Upper lobe of left lung (tissue), 6 donors: ENCODE measurements around the gene MED13. TPM values are rescaled to one million over a fixed set of nuclear protein-coding genes. Genes with fewer than 3 reads are reported as not detected.
A peak's percentile ranks its signal among the peaks of the same experiment; 100 is the strongest.

Source experiments
- ATAC-seq, 2 donors: fragments of 200-7000 bp; cut with Tn5 transposase; one replicate each; pipeline ENCODE4 v1.9.1; 2022; ENCODE audit warnings: mild to moderate bottlenecking in 2 of 2, moderate library complexity in 2 of 2; ENCODE audit not compliant: low FRiP score in 2 of 2
- DNase-seq, 2 donors: peaks; one replicate each; pipeline ENCODE4 v3.0.0-alpha.2; 2019 to 2020
- H3K27ac ChIP-seq, 4 donors: fragments of 200-600 bp; sonication (generic); one replicate each; pipeline ENCODE4 v1.5.1; 2016 to 2019
- H3K27me3 ChIP-seq, 4 donors: fragments of 200-600 bp; sonication (generic); one replicate each; pipeline ENCODE4 v1.5.1; 2017 to 2019
- H3K36me3 ChIP-seq, 4 donors: fragments of 200-600 bp; sonication (generic); one replicate each; pipeline ENCODE4 v1.5.1; 2016 to 2019
- H3K4me1 ChIP-seq, 4 donors: fragments of 200-600 bp; sonication (generic); one replicate each; pipeline ENCODE4 v1.5.1; 2018 to 2019
- H3K4me3 ChIP-seq, 4 donors: fragments of 200-600 bp; sonication (generic); one replicate each; pipeline ENCODE4 v1.5.1; 2017 to 2019; ENCODE audit warnings: mild to moderate bottlenecking in 2 of 4, moderate library complexity in 1 of 4
- H3K9me3 ChIP-seq, 4 donors: fragments of 200-600 bp; sonication (generic); one replicate each; pipeline ENCODE4 v1.5.1; 2018 to 2019
- EP300 ChIP-seq, 4 donors: sonication (generic); formaldehyde crosslinking; IDR thresholded peaks; one replicate each; pipeline ENCODE4 v1.5.1; 2017; ENCODE audit warnings: antibody characterized with exemption in 4 of 4, control low read depth in 2 of 4
- POLR2A ChIP-seq, 4 donors: fragments of 450-650 bp; IDR thresholded peaks; one replicate each; pipeline ENCODE4 v1.5.1; 2016 to 2017; ENCODE audit warnings: antibody characterized with exemption in 4 of 4, mild to moderate bottlenecking in 2 of 4
- POLR2AphosphoS5 ChIP-seq, 2 donors: sonication (generic); formaldehyde crosslinking; IDR thresholded peaks; one replicate each; pipeline ENCODE4 v1.5.1; 2017; ENCODE audit warnings: antibody characterized with exemption in 2 of 2
- WGBS, 2 donors: methylation state at CpG; one replicate each; pipeline ENCODE4 v1.1.5; 2017 to 2018; 5-methylcytosine and 5-hydroxymethylcytosine counted together
- total RNA-seq, 6 donors: library from RNA; depleted of rRNA in 4 of 6; stranded (reverse); fragments of >200 nt in 4 of 6; gene quantifications; one replicate each; pipeline versions ENCODE4 v1.1.0 to v1.2.1, GENCODE V29; 2016 to 2021
- TF ChIP-seq, protein P1 (sequence below), 6 experiments: fragments of 450-650 bp in 4 of 6; fragments of 200-600 bp in 2 of 6; sonication (generic) in 2 of 6; IDR thresholded peaks; one replicate each; pipeline ENCODE4 v1.5.1; 2016 to 2019; ENCODE audit warnings: antibody characterized with exemption in 6 of 6
- donor health status: DM: no; HTN: no; CAD: no; lungs with moderate emphysema.
- donor health status: DM: no; HTN: yes; CAD: no; lungs with severe emphysema.

The MED13 gene
- total RNA-seq, 6 donors from 2014 or later = 52.7 to 109 (median 71.3) TPM

DNA sequence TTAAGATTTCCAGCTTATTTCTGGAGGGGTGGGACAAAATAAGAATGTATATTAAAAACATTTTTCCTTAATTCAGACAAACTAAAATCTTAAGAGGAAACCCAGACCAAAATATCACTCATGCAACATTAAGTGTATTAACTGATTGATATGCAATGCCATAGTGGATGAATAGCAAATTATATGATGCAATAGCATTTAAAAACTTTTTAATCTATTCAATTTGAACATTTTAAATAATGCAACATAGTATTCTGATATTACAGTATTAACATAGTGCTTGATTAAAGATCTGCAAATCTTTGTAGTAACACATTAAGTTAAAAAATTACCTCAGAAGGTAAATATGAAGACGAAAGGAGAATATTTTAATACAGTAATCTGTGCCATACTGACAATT lies 122.0 kb downstream of the MED13 start:
- H3K4me3 ChIP-seq = no peak overlapping the region
- no peaks in the 10 kb centered on the region for H3K9me3 ChIP-seq
- peaks cover 9 to 68% (median 24%) of the 10 kb centered on the region in 4 donors for H3K36me3 ChIP-seq
- no peak overlapping the region for H3K27ac ChIP-seq
- no peak for TF ChIP-seq EP300 (IDR thresholded peaks at IDR 0.05)
- no peak for TF ChIP-seq POLR2AphosphoS5 (IDR thresholded peaks at IDR 0.05)
- TF ChIP-seq POLR2A (IDR thresholded peaks at IDR 0.05) = no peak
- TF ChIP-seq, protein P1, sequence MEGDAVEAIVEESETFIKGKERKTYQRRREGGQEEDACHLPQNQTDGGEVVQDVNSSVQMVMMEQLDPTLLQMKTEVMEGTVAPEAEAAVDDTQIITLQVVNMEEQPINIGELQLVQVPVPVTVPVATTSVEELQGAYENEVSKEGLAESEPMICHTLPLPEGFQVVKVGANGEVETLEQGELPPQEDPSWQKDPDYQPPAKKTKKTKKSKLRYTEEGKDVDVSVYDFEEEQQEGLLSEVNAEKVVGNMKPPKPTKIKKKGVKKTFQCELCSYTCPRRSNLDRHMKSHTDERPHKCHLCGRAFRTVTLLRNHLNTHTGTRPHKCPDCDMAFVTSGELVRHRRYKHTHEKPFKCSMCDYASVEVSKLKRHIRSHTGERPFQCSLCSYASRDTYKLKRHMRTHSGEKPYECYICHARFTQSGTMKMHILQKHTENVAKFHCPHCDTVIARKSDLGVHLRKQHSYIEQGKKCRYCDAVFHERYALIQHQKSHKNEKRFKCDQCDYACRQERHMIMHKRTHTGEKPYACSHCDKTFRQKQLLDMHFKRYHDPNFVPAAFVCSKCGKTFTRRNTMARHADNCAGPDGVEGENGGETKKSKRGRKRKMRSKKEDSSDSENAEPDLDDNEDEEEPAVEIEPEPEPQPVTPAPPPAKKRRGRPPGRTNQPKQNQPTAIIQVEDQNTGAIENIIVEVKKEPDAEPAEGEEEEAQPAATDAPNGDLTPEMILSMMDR (IDR thresholded peaks at IDR 0.05) = no peak
- no peaks in the 10 kb centered on the region for H3K4me1 ChIP-seq
- DNase-seq (no peak), ATAC-seq (no peak)
- no peaks in the 10 kb centered on the region for H3K27me3 ChIP-seq
- 93 to 95% methylated on average over 1 of the region's 1 CpG for WGBS, 2 donors

DNA sequence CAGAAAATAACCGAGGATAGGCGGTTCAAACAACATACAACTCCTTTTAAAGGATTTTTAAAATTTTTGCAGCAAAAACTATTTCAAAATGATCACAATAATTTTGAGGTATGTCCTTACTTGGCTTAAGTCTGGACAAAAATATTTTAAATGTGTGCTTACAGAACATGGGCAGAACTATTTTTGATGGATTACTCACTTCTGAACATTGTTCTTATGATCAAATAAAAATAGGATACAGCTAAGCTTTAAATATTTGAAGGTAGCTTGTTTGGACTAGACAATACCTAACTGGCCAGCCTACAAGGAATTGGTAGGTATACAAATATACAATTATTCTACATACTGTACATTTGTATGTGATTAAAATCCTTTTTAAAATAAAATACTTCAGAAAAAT lies 123.0 kb downstream of the MED13 start:
- Histone ChIP-seq H3K27me3 (no peaks in the 10 kb centered on the region), H3K4me1 (no peaks in the 10 kb centered on the region), H3K4me3 (no peak overlapping the region), H3K9me3 (no peaks in the 10 kb centered on the region), H3K27ac (no peak overlapping the region), H3K36me3 (peaks cover 9 to 58% (median 16%) of the 10 kb centered on the region in 4 donors)
- TF ChIP-seq POLR2AphosphoS5 (IDR thresholded peaks at IDR 0.05) = no peak
- TF ChIP-seq EP300 (IDR thresholded peaks at IDR 0.05) = no peak
- no peak for TF ChIP-seq POLR2A (IDR thresholded peaks at IDR 0.05)
- TF ChIP-seq, protein P1 (IDR thresholded peaks at IDR 0.05) = no peak
- DNase-seq (no peak), ATAC-seq (no peak)
- 90 to 93% methylated on average over 2 of the region's 2 CpGs for WGBS, 2 donors

DNA sequence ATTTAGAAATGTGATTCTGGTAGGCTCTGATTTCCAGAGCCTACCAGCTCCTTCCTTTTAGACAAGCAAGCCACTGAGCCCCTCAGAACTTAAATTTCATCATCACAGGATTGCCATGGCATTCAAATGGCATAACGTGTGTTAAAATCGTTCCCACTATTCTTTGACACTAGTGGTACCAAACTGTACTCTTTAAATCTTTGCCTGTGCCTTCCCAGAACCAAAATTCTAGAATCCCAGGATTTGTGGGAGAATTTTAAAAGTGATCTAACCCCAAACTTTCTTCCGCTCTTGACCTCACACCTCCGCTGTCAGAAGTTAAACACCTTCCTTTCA lies 137.0 kb downstream of the MED13 start:
- ATAC-seq = no peak
- 45 to 51% methylated on average over 4 of the region's 4 CpGs for WGBS, 2 donors
- peak overlapping the region; percentile 78 to 91 (median 88) for H3K27ac ChIP-seq

DNA sequence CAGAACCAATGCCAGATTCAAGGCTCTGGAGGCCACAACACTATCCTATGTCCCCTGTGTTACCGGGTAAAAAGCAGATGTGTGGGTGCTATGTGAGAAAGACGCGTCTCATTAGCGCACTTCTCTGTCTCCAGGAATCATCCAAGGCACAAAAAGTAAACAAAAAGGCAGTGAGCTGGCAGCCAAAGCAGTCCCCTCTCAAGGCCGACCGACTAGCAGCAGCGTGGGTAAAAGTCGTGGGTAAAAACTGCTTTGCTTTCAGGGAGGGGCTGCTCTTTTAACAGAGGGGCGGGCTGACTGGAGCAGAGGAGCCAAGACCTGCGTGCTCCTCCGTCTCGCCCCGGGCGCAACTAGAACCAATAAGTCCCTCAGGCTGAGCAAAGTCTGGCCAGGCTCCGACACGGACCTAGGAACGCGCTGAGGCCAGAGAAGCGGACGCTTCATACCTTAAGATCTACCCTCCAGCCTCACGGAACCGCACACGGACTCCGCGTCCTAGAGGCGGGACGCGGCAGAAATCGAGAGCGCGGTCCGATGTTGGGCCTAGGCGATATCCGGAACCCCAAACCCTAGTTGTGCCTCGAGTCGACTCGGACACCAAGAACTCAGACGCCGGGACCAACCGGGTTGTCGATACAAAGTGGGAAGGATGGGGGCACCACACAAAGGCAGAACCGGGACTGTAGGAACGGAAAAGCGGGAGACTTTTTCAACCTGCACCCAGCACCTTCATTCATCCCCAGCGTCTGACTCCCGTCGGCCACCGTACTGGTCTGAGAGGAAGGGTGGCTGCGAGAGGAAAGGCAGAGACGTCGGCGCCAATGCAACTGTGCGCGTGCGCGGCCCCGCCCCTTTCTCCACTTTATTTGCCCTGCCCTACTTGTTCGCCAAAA lies 137.6 kb downstream of the MED13 start, which contains the start of gene INTS2:
Gene INTS2 (minus strand): TSS at position 775 of the 893 bp plus-strand sequence. CDS start 1,338 bp downstream, outside the sequence.
- Histone ChIP-seq H3K9me3 (no peaks in the 10 kb centered on the region), H3K4me3 (peak within 1 kb of the TSS; percentile 64 to 88 (median 78)), H3K27ac (peak within 1 kb of the TSS; percentile 78 to 91 (median 88)), H3K4me1 (peaks cover 9 to 22% (median 12%) of the 10 kb centered on the region in 4 donors), H3K36me3 (peaks cover 0 to 14% (median 2%) of the 10 kb centered on the region in 4 donors), H3K27me3 (no peaks in the 10 kb centered on the region)
- 0 to 1% methylated on average over 38 to 57 of the region's 58 CpGs for WGBS, 2 donors
- DNase-seq = peak; percentile 94 to 100
- peak; percentile 98 to 99 for ATAC-seq
- TF ChIP-seq POLR2AphosphoS5 (IDR thresholded peaks at IDR 0.05) (peak; percentile 89 to 95), EP300 (IDR thresholded peaks at IDR 0.05) (no peak), POLR2A (IDR thresholded peaks at IDR 0.05) (peak in 3 of 4 donors; percentile 43 to 85 (median 57))
- TF ChIP-seq, protein P1 (IDR thresholded peaks at IDR 0.05) = no peak

More for the DNA sequence above, 137.0 kb downstream of the MED13 start:
- Histone ChIP-seq H3K36me3 (peaks cover 0 to 14% (median 2%) of the 10 kb centered on the region in 4 donors), H3K27me3 (no peaks in the 10 kb centered on the region), H3K9me3 (no peaks in the 10 kb centered on the region), H3K4me1 (peaks cover 9 to 22% (median 12%) of the 10 kb centered on the region in 4 donors), H3K4me3 (peak overlapping the region in 3 of 4 donors; percentile 64 to 88 (median 75))
- no peak for DNase-seq
- TF ChIP-seq POLR2AphosphoS5 (IDR thresholded peaks at IDR 0.05) = no peak
- no peak for TF ChIP-seq EP300 (IDR thresholded peaks at IDR 0.05)
- TF ChIP-seq POLR2A (IDR thresholded peaks at IDR 0.05) = no peak
- TF ChIP-seq, protein P1 (IDR thresholded peaks at IDR 0.05) = no peak
